Measurements from ENCODE around the gene SIRT1. TPM values are rescaled to one million over a fixed set of nuclear protein-coding genes. Genes with fewer than 3 reads are reported as not detected.

The SIRT1 gene
- total and polyA plus RNA-seq, 9 of the 15 experiments (the other 6 are each of a cell fraction or from before 2014, with no cell fraction given) = 7.8 to 25.8 (median 19.1) TPM

DNA sequence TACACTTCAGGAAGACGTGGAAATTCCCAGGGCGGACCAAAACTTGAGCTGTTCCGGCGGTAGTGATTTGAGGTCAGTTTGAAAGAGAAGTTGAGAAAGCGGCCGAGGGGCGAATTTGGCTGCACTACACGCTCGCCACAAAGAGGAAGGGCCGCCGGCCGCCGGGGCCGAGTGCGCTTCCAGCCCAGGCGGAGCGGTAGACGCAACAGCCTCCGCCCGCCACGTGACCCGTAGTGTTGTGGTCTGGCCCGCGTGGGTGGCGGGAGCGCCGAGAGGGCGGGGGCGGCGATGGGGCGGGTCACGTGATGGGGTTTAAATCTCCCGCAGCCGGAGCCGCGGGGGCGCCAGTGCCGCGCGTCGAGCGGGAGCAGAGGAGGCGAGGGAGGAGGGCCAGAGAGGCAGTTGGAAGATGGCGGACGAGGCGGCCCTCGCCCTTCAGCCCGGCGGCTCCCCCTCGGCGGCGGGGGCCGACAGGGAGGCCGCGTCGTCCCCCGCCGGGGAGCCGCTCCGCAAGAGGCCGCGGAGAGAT is at the start of gene SIRT1 (continued):
- peak; percentile 27 to 64; a peak in 2 of 4 replicates for TF ChIP-seq TRIM24 (IDR thresholded peaks at IDR 0.05)
- TF ChIP-seq NCOR1 (IDR thresholded peaks at IDR 0.05) = peak; percentile 97
- TF ChIP-seq KLF16 (IDR thresholded peaks at IDR 0.05) = peak; percentile 77
- TF ChIP-seq, protein P1, sequence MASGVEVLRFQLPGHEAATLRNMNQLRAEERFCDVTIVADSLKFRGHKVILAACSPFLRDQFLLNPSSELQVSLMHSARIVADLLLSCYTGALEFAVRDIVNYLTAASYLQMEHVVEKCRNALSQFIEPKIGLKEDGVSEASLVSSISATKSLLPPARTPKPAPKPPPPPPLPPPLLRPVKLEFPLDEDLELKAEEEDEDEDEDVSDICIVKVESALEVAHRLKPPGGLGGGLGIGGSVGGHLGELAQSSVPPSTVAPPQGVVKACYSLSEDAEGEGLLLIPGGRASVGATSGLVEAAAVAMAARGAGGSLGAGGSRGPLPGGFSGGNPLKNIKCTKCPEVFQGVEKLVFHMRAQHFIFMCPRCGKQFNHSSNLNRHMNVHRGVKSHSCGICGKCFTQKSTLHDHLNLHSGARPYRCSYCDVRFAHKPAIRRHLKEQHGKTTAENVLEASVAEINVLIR (CRISPR knock-in tag; IDR thresholded peaks at IDR 0.05) = peak; percentile 63
- peak; percentile 90; the same call in 1 of the 2 replicates for TF ChIP-seq CBFB (CRISPR knock-in tag; IDR thresholded peaks at IDR 0.05)
- peak; percentile 97 for TF ChIP-seq ZFX (CRISPR knock-in tag; IDR thresholded peaks at IDR 0.05)
- TF ChIP-seq LEF1 (IDR thresholded peaks at IDR 0.05) = peak; percentile 77
- TF ChIP-seq ZNF57 (CRISPR knock-in tag; IDR thresholded peaks at IDR 0.05) = no peak
- TF ChIP-seq FOXK2 (conservative IDR thresholded peaks at IDR 0.05 in 1 of 2, IDR thresholded peaks at IDR 0.05 in 1 of 2; ENCODE audit: low read depth in 2 of 2) = peak; percentile 99 to 100
- TF ChIP-seq, protein P2, sequence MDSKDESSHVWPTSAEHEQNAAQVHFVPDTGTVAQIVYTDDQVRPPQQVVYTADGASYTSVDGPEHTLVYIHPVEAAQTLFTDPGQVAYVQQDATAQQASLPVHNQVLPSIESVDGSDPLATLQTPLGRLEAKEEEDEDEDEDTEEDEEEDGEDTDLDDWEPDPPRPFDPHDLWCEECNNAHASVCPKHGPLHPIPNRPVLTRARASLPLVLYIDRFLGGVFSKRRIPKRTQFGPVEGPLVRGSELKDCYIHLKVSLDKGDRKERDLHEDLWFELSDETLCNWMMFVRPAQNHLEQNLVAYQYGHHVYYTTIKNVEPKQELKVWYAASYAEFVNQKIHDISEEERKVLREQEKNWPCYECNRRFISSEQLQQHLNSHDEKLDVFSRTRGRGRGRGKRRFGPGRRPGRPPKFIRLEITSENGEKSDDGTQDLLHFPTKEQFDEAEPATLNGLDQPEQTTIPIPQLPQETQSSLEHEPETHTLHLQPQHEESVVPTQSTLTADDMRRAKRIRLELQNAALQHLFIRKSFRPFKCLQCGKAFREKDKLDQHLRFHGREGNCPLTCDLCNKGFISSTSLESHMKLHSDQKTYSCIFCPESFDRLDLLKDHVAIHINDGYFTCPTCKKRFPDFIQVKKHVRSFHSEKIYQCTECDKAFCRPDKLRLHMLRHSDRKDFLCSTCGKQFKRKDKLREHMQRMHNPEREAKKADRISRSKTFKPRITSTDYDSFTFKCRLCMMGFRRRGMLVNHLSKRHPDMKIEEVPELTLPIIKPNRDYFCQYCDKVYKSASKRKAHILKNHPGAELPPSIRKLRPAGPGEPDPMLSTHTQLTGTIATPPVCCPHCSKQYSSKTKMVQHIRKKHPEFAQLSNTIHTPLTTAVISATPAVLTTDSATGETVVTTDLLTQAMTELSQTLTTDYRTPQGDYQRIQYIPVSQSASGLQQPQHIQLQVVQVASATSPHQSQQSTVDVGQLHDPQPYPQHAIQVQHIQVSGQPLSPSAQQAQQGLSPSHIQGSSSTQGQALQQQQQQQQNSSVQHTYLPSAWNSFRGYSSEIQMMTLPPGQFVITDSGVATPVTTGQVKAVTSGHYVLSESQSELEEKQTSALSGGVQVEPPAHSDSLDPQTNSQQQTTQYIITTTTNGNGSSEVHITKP (IDR thresholded peaks at IDR 0.05; ENCODE audit: partially characterized antibody) = peak; percentile 84
- TF ChIP-seq, protein P3, sequence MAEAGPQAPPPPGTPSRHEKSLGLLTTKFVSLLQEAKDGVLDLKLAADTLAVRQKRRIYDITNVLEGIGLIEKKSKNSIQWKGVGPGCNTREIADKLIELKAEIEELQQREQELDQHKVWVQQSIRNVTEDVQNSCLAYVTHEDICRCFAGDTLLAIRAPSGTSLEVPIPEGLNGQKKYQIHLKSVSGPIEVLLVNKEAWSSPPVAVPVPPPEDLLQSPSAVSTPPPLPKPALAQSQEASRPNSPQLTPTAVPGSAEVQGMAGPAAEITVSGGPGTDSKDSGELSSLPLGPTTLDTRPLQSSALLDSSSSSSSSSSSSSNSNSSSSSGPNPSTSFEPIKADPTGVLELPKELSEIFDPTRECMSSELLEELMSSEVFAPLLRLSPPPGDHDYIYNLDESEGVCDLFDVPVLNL (CRISPR knock-in tag; IDR thresholded peaks at IDR 0.05; ENCODE audit: low read depth) = peak; percentile 95
- TF ChIP-seq MAZ (CRISPR knock-in tag; conservative IDR thresholded peaks at IDR 0.05 in 1 of 2, IDR thresholded peaks at IDR 0.05 in 1 of 2) = peak; percentile 98 to 99
- TF ChIP-seq, protein P4, sequence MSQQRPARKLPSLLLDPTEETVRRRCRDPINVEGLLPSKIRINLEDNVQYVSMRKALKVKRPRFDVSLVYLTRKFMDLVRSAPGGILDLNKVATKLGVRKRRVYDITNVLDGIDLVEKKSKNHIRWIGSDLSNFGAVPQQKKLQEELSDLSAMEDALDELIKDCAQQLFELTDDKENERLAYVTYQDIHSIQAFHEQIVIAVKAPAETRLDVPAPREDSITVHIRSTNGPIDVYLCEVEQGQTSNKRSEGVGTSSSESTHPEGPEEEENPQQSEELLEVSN (IDR thresholded peaks at IDR 0.05; ENCODE audit: borderline replicate concordance in 1 of 2, extremely low read depth in 1 of 2, insufficient read depth in 1 of 2, insufficient read length in 1 of 2, low read depth in 1 of 2, low read length in 1 of 2, poor library complexity in 1 of 2, severe bottlenecking in 1 of 2) = peak; percentile 88 to 93
- peak; percentile 100 for TF ChIP-seq SMAD4 (CRISPR knock-in tag; conservative IDR thresholded peaks at IDR 0.05)
- TF ChIP-seq GTF2F1 (IDR thresholded peaks at IDR 0.05; ENCODE audit: low read depth, low read length) = peak; percentile 89

Measured in K562 (cell line).